ENCODE results near the gene OCLN.

The OCLN gene

DNA sequence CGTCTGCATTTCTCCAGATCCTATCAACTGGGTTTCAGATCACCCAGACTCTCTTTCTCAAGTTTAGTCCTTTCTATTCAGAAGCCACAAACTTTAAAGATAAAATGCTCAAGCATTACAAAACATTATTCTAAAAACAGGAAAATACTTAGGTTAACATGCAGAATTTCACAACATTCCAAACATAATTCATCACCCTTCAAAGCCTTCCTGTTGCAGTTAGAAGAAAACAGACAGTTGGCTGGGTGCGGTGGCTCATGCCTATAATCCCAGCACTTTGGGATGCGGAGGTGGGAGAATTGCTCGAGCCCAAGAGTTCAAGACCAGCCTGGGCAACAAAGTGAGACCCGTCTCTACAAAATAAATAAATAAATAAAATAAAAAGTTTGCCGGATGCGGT is 7.7 kb upstream of the OCLN start:
- TF ChIP-seq, protein P1, sequence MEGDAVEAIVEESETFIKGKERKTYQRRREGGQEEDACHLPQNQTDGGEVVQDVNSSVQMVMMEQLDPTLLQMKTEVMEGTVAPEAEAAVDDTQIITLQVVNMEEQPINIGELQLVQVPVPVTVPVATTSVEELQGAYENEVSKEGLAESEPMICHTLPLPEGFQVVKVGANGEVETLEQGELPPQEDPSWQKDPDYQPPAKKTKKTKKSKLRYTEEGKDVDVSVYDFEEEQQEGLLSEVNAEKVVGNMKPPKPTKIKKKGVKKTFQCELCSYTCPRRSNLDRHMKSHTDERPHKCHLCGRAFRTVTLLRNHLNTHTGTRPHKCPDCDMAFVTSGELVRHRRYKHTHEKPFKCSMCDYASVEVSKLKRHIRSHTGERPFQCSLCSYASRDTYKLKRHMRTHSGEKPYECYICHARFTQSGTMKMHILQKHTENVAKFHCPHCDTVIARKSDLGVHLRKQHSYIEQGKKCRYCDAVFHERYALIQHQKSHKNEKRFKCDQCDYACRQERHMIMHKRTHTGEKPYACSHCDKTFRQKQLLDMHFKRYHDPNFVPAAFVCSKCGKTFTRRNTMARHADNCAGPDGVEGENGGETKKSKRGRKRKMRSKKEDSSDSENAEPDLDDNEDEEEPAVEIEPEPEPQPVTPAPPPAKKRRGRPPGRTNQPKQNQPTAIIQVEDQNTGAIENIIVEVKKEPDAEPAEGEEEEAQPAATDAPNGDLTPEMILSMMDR (IDR thresholded peaks at IDR 0.05; ENCODE audit: insufficient read depth, low read depth, low read length, missing control alignments): no peak
- no peak overlapping the region for H3K4me3 ChIP-seq (ENCODE audit: low read length)
- peak; percentile 26 for DNase-seq (ENCODE audit: low read depth)

GRCh38 chr5:69485471-69485870 is 7.1 kb upstream of the OCLN start:
- no peak for DNase-seq (ENCODE audit: low read depth)
- TF ChIP-seq, protein P1 (IDR thresholded peaks at IDR 0.05; ENCODE audit: insufficient read depth, low read depth, low read length, missing control alignments): no peak
- no peak overlapping the region for H3K4me3 ChIP-seq (ENCODE audit: low read length)

DNA sequence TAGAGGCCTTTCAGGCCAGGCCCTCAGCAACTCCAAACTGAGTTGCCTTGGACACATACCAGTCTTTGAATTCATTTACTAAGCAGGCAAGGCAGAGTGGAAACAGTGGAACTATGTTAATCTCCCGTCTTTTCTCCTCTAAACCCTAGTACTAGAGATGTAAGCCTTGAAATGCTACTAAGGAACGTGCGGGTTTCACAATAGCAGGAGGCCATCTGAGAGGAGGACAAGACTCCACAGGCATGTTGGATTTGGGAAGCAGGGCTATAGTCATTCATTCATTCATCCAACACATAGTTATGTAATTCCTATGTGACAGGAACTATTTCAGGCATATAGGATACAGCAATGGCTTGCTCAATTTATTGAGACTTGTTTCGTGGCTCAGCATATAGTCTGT is 3.3 kb upstream of the OCLN start:
- H3K4me3 ChIP-seq (ENCODE audit: low read length): no peak overlapping the region
- TF ChIP-seq, protein P1 (IDR thresholded peaks at IDR 0.05; ENCODE audit: insufficient read depth, low read depth, low read length, missing control alignments): no peak
- DNase-seq (ENCODE audit: low read depth): peak; percentile 57

DNA sequence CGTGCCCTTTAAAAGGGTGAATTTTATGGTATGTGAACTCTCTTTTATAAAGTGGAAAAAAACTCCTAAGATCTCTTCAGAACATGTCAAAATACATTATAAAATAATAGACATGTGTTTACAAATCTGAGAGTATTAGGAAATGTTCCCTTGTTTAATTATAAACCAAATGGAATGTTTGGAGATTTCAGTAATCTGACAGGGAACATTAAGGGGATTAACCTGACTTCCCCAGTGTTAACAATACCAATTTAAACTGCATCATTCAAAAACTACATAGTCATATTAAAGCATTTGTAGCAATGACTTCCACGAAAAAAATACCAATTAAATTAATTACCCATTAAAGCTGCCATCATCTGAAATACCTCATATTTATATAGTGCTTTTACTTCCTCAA is 1.6 kb upstream of the OCLN start:
- TF ChIP-seq, protein P1 (IDR thresholded peaks at IDR 0.05; ENCODE audit: insufficient read depth, low read depth, low read length, missing control alignments): no peak
- no peak for DNase-seq (ENCODE audit: low read depth)
- H3K4me3 ChIP-seq (ENCODE audit: low read length): no peak overlapping the region

DNA sequence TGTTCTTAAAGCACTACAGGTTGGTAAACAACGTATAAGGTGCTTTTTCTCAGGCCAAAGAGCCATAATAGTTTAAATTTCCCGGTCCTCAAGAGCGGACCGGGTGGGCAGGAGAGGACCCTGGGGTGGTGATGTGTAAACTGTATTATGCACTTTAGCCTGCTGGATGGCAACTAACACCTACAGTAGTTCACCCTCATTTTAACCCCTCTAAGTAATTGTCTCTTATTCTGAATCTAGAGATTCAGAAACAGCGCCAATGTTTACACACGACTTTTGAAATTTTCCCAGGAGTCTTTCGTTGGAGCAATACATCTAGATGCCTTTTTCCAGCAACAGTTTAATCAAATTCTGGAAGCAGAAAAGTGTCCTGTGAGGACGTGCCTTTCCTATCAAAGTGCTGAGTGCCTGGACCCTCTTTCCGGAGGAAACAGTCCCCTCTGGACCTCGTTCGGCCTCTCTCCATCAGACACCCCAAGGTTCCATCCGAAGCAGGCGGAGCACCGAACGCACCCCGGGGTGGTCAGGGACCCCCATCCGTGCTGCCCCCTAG is 676 bp upstream of the OCLN start:
- TF ChIP-seq, protein P1 (IDR thresholded peaks at IDR 0.05; ENCODE audit: insufficient read depth, low read depth, low read length, missing control alignments): no peak
- peak overlapping the region; percentile 71 for H3K4me3 ChIP-seq (ENCODE audit: low read length)
- no peak for DNase-seq (ENCODE audit: low read depth)

GRCh38 chr5:69492923-69493395 is 369 bp downstream of the OCLN start:
- H3K4me3 ChIP-seq (ENCODE audit: low read length): peak overlapping the region; percentile 71
- TF ChIP-seq, protein P1 (IDR thresholded peaks at IDR 0.05; ENCODE audit: insufficient read depth, low read depth, low read length, missing control alignments): no peak
- peak; percentile 31 for DNase-seq (ENCODE audit: low read depth)

All from epithelial cell of esophagus (primary cell).